Stimulated activated CD8-positive, alpha-beta memory T cell treated with anti-CD3 and anti-CD28 coated beads, Interleukin-2, amount 100 ng/mL, for 1 hour (primary cell): ENCODE measurements around the gene MTRF1.
"Not testable (repeated sequence)": the region's sequence is repeated elsewhere in the genome, so short reads cannot be mapped to it uniquely, and the experiment has no call there.

Experiments used
- DNase-seq, 2 donors: peaks; one replicate each; pipeline ENCODE4 v3.0.0-alpha.2; 2020; ENCODE audit warnings: low read depth in 2 of 2

Gene MTRF1

DNA sequence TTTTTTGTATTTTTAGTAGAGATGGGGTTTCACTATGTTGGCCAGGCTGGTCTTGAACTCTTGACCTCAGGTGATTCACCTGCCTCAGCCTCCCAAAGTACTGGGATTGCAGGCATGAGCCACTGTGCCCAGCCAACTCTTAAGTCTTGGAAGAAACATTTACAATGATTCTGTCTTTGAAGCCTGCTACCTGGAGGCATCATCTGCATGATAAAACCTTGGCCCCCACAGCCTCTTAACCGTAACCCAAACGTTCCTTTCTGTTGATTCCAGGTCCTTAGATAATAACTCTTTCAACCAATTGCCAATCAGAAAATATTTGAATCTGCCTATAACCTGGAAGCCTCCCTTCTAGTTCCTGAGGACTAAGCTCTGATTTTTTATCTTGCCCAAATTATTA lies 15.8 kb upstream of the MTRF1 start:
- DNase-seq = not testable (repeated sequence)

DNA sequence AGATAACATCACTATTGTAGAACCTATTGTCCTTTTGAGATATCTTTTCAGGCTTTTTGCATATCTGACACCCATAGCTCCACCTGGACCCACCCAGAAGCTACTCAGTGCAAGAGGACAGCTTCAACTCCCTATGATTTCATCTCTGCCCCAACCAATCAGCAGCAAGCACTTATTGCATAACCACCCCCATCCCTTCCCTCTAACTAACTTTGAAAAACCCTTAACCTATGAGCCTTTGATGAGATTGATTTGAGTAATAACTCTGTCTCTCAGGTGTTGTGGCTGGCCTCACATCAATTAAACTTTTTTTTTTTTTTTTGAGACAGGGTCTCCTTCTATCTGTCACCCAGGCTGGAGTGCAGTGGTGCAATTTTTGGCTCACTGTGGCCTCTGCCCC lies 13.4 kb upstream of the MTRF1 start:
- DNase-seq = no peak

DNA sequence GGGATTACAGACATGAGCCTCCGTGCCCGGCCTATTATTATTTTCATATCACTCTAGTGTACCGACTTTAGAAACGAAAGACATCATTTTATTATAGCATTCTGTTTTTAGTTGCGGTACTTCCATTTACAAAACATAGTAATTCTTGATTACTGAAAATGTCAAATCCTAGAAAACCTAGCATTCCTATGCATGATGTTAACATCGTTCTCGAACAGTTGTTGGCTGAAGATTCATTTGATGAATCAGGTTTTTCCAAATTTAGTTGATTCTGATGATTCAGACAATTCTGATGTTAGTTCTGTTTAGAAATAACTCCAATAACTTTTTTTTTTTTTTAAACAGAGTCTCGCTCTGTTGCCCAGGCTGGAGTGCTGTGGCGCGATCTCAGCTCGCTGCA lies 11.5 kb upstream of the MTRF1 start:
- no peak for DNase-seq

DNA sequence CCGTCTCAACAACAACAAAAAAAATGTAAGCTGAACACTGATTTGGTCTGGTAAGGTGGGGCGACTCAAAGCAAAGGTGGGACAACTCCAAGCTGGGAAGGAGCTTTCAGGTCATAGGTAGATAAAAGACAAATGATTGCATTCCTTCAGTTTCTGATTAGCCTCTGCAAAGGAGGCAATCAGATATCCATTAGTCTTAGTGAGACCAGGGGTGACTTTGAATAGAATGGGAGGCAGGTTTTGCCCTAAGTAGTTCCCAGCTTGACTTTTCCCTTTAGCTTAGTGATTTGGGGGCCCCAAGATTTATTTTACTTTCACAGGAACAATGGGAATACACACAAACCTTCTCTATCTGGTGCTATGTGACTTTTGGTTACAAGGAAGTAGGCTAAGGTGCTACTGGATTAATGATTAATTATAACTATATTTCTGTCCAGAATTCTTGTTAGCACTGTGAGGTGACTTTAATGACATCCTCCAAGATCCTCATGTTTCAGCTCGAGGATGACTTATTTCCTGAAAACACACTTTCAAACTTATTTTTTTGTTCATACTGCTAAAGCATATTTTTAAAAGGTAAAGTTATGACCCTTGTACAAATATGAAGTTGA lies 10.6 kb upstream of the MTRF1 start:
- DNase-seq = no peak

DNA sequence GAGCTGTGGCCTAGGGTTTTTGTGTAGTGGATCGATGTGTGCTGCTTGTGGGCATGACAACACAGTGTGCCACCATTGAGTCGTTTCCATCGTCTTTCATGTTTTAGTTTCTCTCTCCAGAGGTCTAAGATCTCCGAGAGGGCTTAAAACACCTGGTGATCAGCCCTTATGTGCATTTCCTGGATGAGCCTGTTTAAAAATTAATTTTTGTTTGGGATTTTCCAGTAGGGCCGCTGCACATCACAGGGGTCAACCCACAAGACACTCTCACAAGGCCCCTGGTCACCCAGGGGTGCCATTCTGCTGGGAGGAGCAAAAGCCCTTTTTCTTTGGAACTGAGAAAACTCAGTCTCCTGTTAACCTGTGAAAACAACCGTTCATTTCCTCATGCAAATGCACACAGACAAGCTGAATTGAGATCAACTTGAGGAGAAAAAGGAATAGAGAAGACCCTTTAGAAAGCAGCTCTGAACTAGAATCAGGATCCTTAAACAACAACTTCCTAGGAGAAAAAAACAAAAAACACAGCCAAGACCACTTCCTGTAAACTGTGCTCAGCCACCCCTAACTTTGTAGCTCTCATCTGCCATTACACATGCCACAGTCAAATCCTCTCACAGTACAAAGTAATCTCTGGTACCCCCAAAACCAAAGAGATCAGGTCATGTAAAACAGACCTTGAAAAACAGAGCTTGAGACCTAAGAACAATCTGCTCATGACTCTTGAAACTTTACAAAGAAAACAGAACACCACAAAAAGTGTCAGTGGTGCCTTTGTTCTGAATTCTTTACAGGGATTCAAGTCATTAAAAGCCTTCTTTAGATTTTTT lies 8.3 kb upstream of the MTRF1 start:
- DNase-seq = no peak

DNA sequence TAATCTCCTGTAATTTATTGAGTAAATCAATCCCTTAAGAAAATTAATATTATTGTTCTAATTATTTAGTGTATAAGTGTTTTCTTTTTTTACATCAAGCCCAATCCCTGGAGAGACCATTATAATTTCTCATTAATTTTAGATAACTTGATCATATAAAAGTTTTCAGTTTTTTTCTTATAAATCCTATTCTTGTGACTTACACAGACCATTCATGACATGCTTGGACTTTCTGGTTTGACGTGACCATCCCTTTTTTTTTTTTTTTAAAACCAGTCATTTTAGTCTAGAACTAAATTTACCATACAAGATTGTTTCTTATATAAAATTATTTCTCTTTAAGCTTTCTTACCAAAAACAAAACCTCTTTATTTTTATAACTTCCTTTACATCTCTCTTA lies 5.4 kb upstream of the MTRF1 start:
- no peak for DNase-seq

DNA sequence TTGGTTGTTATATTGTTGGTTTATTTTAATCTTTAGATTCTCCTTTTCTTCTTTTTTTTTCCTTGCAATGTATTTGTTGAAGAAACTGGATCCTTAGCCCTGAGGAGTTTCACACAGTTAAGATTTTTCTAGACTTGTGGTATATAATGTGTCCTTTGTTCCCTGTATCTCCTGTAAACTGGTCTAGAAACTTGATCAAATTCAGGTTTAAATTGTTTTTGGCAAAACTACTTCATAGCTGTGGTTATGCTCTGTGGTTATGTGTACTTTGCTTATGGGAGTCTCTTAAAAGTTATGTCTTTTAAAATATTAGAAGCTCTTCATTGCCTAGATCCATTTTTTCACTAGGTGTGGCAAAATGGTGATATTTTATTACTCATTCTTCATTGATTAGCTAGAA lies 3.7 kb upstream of the MTRF1 start:
- no peak for DNase-seq

DNA sequence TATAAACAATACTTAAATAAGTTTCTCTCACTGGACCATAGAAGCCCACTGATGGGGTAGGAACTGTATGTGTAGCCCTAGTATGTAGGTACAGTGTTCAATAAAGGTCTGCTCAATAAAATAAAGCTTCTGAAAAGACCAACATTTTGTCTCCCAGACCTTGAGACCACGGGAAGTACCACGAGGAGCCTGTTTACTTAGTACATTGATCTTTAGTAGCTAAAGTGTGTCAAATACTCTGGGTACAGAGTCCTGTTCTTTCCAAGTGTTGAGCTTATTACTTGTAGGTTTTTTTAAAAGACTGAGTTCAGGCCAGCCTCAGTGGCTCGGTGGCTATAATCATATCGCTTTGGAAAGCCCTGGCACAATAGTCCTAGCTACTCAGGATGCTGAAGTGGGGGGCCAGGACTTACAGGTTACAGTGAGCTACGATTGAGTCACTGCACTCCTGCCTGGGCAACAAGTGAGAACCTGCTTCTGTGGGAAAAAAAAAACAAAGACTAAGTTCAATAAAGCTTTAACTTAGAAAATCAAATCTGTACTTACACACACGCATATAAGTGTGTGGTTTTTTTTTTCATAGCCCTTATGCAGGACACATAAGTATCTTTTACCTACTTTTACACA lies 3.4 kb downstream of the MTRF1 start:
- DNase-seq = no peak

DNA sequence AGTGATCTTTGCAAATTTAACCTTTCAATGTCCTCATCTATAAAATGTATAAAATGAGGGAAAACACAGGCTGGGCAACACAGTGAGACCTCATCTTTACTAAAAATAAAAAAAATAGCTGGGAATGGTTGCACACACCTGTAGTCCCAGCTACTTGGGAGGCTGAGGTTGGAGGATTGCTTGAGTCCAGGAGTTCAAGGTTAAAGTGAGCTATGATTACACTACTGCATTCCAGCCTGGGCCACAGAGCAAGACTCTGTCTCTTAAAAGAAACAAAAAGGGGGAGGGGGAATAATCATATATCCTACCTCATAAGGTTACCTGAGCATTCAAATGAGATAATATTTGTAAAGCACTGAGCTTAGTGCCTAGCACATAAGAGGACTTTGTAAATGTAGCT lies 5.8 kb downstream of the MTRF1 start:
- no peak for DNase-seq

DNA sequence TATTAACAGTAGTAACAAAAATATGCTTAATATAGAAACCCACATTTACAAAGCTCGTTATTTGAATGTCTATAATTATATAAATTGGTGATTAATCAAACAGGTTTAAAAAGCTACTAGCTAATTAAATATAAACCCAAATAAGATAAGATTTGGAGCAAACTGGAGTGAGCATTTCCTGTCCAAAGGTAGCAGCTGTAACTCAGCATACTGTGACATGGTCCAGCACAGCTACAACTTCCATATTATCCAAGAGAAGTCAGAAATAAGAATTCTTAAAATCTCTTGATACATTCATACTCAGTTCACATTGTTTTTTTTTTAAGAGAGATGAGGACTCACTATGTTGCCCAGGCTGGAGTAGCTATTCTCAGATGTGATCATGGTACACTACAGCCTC lies 8.5 kb downstream of the MTRF1 start:
- DNase-seq = no peak

DNA sequence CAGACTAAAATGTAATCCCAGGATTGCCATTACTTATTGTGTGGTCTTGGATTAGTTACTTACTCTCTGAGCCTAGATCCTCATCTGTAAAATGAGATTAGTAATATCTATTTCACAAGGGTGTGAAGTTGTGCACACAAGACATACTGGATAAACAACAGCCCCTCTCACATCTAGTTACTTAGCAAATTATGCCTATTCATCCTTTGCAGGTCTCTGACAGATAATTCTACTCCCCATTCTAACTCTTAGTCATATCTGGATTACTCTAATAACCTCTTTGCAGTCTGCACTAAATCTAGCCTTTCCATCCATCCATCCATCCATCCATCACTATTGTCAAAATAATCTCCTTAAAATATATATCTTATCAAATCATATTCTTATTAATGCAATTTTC lies 12.4 kb downstream of the MTRF1 start:
- no peak for DNase-seq

DNA sequence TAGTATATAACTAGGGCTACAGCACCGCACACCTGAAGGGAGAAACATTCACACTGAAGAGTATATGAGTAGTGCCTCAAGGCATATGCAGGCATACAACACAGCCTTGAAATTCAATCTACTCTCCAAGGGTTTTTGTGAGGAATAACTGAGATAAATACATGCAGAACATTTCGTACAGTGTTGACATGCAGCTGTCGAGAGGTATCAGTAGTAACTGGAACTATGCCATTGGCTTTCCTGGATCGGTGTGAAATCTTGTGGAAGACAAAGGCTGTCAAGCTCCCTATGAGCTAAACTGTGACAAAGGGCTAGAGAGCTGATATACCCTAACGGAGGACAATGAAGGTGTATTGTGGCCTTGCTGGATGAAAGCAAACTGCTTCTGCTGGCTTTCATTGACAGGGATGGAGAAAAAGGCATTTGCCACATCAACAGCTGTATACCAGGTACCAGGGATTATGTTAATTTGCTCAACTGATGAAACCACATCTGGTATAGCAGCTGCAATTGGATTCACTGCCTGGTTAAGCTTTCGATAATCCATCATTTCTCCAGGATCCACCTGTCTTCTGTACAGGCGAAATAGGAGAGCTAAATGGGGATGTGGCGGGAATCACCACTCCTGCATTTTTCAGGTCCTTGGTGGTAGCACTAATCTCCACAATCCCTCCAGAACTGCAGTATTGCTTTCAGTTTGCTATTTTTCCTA lies 16.3 kb downstream of the MTRF1 start:
- DNase-seq = no peak

DNA sequence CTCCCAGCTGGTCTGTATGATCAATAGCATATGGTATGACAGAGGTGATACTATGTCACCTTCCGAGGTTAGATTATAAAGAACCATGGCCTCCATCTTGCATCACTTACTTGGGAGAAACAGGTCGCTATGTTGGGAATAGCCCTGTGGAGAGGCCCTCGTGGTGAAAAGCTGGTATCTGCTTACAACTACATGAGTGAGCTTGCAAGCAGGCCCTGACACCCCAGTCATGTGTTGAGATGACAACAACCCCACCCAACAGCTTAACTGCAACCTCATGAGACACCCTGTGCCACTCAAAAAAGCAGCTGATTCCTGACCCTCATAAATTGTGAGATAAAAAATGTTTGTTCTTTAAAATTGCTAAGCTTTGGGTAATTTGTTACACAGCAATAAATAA lies 18.8 kb downstream of the MTRF1 start:
- DNase-seq = no peak

DNA sequence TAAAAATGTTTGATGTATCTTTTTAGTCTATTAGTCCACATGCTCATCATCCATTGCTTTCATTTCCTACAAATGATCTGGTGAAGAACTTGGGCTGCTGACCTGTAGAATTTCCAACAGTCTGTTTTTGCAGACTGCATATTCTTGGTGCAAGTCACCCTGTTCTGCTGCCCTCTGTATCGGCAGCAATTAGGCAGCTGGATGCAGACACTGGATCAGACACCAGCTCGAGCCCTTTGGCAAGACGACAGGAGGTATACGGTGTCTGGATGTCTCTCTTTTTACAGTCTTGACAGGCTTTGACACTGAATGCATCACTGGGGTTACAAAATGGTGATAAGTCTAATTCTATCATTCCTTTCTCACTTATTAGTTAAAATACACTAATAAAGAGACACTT lies 21.8 kb downstream of the MTRF1 start:
- no peak for DNase-seq

DNA sequence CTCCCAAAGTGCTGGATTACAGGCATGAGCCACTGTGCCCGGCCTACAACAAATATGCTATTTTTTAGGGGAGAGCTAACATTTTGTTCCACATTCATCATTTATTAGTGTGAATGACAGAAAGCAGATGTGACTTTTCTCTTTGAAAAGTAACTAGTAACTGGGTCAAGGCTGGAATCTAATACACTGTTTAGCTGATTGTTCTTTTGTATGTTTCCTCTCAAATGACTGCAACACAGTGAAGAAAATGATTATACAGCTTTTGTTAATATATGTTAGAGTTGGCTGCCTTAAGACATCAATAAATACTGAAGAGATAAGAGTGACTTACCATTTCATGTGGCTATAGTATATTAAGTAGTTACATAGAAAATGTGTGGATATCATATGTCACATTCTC lies 27.0 kb downstream of the MTRF1 start:
- no peak for DNase-seq

DNA sequence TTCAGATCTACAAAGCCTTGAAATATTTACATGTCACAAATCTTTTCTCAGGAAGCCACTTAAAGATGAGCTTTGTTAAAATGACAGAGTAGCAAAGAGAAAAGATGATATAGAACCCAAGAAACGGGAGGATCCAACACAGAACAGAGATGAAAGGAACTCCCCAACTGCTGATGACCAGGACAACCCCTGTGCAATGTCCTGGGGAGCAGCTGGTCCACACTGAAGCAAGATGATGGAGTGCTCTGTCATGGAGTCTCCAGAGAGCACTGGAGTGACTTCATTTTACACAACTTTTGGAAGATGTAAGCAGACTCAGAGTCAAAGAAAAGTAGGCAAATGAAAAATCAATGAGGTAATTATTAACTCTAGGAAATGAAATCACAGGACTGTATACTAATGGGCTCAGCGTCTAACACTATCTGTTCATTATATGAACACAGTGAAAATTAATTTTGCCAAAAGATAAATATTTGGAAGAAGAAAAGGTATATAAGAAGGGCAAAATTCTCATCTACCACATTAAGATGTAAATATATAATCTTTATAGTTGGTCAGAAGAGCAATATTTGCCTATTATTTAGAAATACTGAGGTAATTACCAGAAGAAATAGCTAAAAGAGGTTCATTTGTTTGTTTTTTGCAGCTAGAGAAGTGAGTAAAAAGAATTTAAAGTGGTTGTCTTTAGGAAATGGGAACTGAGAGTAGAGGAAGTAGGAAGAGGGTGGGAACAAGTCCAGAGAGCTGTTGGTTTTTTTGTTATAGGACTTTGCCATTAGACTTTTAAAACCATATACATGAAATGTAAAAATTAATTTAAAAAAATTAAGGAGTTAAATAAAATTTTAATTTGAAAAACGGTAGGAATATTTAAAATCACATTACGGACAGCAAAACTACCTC lies 30.5 kb downstream of the MTRF1 start:
- DNase-seq = no peak

DNA sequence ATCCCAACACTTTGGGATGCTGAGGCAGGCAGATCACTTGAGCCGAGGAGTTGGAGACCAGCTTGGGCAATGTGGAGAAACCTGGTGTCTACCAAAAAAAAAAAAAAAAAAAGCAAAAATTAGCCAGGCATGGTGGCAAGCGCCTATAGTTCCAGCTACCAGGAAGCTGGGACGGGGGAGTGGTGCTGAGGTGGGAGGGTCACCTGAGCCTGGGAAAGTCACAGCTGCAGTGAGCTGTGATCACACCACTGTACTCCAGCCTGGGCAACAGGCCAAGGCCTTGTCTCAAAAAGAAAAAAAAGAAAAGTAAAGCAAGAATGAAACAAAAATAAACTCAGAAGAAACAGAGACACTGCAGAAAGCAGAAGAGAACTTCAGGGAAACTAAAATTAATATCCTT lies 31.6 kb downstream of the MTRF1 start:
- DNase-seq = no peak

DNA sequence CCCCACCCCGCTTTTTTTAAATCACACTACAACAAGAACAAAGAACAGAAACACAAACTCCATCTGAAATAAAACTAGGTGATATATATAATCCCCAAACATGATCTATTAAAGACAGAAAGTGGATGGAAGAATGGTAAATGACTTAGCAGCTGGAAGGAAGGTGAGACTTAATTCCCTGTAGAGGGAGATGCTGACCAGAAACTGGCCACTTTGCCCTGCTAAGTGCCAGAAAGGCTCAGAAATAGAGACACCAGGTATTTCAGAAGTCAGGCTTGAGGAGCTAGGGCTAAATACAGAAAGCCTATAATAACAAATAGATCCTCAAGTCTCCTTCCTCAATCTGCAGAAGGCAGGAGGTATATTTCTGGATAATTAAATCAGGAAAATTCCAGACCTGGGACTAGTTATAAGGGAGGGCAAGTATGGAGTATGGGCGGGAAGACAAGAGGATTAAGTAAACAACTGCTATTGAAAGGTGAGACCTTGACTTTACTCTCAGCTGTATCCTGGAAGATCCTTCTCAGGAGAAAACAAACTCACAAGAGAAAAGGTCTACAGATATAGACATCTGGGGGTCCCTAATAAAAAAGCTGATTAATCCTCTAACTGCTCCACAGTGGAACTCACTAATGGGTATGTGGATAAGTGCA lies 32.2 kb downstream of the MTRF1 start:
- no peak for DNase-seq

DNA sequence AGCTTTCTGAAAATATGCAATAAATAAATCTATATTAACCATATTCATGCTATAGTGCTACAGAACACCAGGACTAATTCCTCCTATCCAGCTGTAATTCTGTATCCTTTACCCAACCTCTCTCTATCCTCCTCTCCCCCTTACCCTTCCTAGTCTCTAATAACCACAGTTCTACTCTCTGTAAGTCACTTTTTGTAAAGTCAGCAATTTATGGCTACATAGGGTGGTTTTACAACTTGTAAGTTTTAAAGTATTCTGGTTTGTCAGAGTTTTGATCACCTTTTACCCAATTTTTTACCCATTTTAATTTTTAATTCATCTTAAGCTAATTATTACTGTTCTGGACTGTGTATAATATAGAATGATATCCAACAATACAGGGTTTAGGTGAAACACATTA lies 34.0 kb downstream of the MTRF1 start:
- DNase-seq = no peak

DNA sequence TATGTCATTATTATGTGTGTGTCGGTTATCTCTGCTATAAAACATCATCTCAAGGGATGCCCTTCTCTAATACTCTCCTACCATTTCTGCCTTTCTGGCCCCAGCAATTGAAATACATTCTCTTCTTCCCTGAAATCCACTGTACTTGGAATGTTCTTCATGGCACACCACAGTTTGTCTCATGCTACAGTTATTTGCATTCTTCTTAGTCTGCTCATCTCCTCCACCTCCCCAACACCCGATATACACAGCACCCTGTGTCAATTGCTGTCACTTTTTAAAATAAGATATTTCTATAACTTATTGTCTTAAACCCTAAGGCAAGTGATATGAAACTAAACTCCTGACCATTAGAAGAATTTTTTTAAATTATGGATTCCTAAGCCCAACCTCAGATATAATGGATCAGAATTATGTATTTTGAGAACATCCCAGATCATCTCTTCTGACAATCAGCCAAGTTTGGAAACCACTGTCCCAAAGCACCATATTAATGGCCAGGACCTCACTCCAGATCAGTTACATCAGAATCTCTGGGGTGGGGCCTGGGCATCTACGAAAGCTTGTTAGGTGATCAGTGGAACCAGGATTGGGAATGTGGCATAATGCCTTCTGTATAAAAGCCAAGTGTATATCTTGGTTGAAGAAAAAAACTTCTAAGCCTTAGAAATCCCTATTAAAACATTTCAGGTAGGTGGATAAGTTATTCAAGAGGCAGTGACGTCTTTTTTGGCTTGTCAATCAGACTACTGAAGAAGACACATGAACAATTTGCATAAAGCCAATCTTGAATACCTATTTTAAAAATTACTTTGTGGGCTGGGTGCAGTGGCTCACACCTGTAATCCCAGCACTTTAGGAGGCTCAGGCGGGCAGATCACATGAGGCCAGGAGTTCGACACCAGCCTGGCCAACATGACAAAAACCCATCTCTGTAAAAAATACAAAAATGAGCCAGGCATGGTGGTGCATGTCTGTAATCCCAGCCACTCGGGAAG lies 39.0 kb downstream of the MTRF1 start:
- no peak for DNase-seq
